Activated gamma-delta T cell treated with anti-CD3 and anti-CD28 coated beads, Interleukin-2, amount 50 U/mL, for 16 hours (primary cell): ENCODE measurements around the gene PHIP.
"Not testable (repeated sequence)": the region's sequence is repeated elsewhere in the genome, so short reads cannot be mapped to it uniquely, and the experiment has no call there.

ENCODE experiments used
- DNase-seq: peaks from one replicate; pipeline ENCODE4 v3.0.0-alpha.2; 2020; ENCODE audit warnings: low read depth

The PHIP gene

DNA sequence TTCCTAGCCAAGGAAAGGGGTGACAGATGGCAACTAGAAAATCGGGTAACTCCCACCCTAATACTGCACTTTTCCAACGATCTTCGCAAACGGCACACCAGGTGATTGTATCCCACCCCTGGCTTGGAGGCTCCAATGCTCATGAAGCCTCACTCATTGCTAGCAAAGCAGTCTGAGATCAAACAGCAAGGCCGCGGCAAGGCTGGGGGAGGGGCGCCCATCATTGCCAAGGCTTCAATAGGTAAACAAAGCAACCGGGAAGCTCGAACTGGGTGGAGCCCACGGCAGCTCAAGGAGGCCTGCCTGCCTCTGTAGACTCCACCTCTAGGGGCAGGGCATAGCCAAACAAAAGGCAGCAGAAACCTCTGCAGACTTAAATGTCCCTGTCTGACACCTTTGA lies 156.9 kb downstream of the PHIP start:
- DNase-seq = not testable (repeated sequence)

- DNase-seq = no peak
These were observed 160.3 kb downstream of the PHIP start for GRCh38 chr6:78917788-78918187.

- no peak for DNase-seq
These were observed 161.6 kb downstream of the PHIP start for GRCh38 chr6:78916411-78916810.

- DNase-seq = no peak
These were observed 166.7 kb downstream of the PHIP start for GRCh38 chr6:78911218-78911940.

DNA sequence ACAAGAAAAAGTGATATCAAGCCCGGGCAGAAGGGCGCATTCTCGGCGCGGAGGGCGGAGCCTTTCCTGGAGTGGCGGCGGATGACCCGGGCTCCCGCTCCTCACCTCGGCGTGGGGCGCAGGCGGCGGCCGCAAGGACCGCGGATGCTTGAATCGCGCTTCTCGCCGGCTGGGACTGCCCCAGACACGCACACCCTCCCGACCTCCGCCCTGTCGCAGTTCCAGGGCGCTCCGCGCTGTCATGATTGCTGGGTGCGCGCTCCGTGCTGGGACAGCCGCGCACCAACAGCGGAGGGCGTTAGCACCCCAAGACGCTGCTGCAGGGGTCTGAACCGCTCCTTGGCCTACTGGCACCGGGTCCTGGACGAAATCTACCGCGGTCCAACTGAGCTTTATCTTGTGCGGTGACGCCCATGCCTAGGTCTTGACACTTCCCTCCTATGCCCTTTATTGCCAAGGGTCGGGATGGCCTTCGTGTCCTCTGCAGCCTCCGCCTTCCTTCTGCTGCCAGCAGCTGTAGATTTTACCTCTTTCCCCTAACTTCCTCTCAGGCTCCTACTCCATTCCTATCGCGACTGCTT lies 167.4 kb downstream of the PHIP start:
- no peak for DNase-seq

- DNase-seq = no peak
These were observed 168.0 kb downstream of the PHIP start for GRCh38 chr6:78910010-78910409.

- no peak for DNase-seq
These were observed 168.7 kb downstream of the PHIP start for GRCh38 chr6:78909391-78909790.

DNA sequence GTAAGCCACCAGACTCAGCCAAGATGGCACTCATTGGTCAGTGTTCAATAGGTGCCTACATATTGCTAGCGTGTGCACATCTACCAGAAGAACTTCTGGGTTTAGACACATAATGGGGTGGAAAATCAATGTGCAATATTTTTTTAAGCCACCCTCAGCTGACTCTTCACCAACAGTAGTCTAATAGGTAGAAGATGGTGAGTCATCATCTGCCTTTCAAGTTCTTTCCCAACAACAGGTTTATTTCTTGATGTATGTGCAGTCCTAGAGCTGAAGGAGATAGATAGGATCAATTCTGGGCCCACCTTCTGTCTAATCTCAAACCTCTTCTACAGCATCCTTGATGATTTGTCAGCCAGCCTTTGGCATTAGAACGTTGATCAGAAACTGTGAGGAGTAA lies 169.4 kb downstream of the PHIP start:
- no peak for DNase-seq

GRCh38 chr6:78896227-78896626 lies 181.8 kb downstream of the PHIP start:
- DNase-seq = no peak

- DNase-seq = not testable (repeated sequence)
These were observed 188.2 kb downstream of the PHIP start for GRCh38 chr6:78889901-78890300.
